ENCODE data around the gene CYP46A1. TPM values are rescaled to one million over a fixed set of nuclear protein-coding genes. Genes with fewer than 3 reads are reported as not detected.
A peak's percentile ranks its signal among the peaks of the same experiment; 100 is the strongest.

Gene CYP46A1
- total RNA-seq, 4 donors from 2014 or later, result 0.18 to 2.2 (median 0.45) TPM

DNA sequence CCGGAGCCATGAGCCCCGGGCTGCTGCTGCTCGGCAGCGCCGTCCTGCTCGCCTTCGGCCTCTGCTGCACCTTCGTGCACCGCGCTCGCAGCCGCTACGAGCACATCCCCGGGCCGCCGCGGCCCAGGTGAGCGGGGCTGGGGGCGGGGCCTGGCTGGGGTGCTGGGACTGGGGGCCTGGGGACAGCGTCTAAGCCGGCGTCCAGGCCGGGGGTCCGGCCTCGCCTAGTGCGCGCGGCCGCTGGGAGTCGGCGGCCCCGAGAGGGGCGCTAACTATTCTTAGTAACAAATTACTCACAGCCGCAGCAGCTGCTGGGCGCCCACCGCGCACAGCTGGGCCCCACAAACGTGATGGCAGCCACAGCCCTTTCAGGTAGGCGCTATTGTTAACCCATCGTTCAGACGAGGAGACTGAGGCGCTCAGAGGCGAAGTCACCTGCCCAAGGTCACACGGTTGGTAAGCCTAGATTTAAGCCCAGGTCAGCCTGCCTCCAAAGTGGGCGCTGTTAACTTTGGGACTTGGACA, 374 bp downstream of the CYP46A1 start:
- Histone ChIP-seq H3K27ac (peak overlapping the region; percentile 65 to 89 (median 83)), H3K27me3 (no peaks in the 10 kb centered on the region), H3K4me3 (peak overlapping the region; percentile 64 to 88 (median 72)), H3K4me1 (peaks cover 7 to 11% of the 10 kb centered on the region in 2 donors), H3K9me3 (no peaks in the 10 kb centered on the region), H3K36me3 (no peaks in the 10 kb centered on the region)
- intact Hi-C loops (cut with DNase I; ENCODE audit: low total_unique reads) (loop anchor here (1.0 to 5.0 kb wide), 3 partner anchors 53 to 203 kb away; partner anchors contain the start of genes CCDC85C and CCNK), in situ Hi-C loops (cut with MboI; ENCODE audit: low sequenced_read_pairs in 4 of 4) (loop anchor here in 1 of 4 donors (10.0 kb wide), 1 partner anchor 200 kb away; no protein-coding TSS in a partner anchor)
- ATAC-seq (no peak), DNase-seq (no peak)
- TF ChIP-seq POLR2A (IDR thresholded peaks at IDR 0.05), result no peak
- TF ChIP-seq, protein P1, sequence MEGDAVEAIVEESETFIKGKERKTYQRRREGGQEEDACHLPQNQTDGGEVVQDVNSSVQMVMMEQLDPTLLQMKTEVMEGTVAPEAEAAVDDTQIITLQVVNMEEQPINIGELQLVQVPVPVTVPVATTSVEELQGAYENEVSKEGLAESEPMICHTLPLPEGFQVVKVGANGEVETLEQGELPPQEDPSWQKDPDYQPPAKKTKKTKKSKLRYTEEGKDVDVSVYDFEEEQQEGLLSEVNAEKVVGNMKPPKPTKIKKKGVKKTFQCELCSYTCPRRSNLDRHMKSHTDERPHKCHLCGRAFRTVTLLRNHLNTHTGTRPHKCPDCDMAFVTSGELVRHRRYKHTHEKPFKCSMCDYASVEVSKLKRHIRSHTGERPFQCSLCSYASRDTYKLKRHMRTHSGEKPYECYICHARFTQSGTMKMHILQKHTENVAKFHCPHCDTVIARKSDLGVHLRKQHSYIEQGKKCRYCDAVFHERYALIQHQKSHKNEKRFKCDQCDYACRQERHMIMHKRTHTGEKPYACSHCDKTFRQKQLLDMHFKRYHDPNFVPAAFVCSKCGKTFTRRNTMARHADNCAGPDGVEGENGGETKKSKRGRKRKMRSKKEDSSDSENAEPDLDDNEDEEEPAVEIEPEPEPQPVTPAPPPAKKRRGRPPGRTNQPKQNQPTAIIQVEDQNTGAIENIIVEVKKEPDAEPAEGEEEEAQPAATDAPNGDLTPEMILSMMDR (IDR thresholded peaks at IDR 0.05 in 4 of 5, conservative IDR thresholded peaks at IDR 0.05 in 1 of 5), result no peak

DNA sequence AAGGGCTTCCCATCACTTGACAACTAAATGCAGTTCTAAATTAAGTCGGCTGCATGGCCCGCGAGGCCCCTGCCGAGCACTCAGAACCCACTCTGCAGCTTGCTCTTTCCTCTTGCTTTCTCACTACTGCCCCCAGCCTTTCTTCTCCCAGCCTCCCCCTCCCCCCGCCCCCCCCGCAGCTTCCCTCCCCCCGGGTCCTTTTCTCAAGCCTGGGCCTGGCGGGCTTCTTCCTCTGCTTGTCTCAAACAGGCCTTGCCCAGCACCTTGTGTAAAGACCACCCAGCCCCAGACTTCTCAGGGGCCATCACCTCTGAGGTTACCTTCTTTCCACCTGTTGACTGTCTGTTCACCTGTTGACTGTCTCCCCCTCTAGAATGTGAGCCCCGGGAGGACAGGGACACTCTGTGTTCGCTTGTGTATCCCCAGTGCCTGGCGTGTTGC, 1.1 kb downstream of the CYP46A1 start:
- Histone ChIP-seq H3K9me3 (no peaks in the 10 kb centered on the region), H3K27me3 (no peaks in the 10 kb centered on the region), H3K4me3 (no peak overlapping the region), H3K4me1 (peaks cover 7 to 11% of the 10 kb centered on the region in 2 donors), H3K36me3 (no peaks in the 10 kb centered on the region), H3K27ac (no peak overlapping the region)
- intact Hi-C loops (cut with DNase I; ENCODE audit: low total_unique reads) (no loop called here), in situ Hi-C loops (cut with MboI; ENCODE audit: low sequenced_read_pairs in 4 of 4) (loop anchor here in 1 of 4 donors (10.0 kb wide), 1 partner anchor 200 kb away; no protein-coding TSS in a partner anchor)
- DNase-seq (no peak), ATAC-seq (no peak)
- TF ChIP-seq, protein P1 (IDR thresholded peaks at IDR 0.05 in 4 of 5, conservative IDR thresholded peaks at IDR 0.05 in 1 of 5), result no peak
- TF ChIP-seq POLR2A (IDR thresholded peaks at IDR 0.05), result no peak

DNA sequence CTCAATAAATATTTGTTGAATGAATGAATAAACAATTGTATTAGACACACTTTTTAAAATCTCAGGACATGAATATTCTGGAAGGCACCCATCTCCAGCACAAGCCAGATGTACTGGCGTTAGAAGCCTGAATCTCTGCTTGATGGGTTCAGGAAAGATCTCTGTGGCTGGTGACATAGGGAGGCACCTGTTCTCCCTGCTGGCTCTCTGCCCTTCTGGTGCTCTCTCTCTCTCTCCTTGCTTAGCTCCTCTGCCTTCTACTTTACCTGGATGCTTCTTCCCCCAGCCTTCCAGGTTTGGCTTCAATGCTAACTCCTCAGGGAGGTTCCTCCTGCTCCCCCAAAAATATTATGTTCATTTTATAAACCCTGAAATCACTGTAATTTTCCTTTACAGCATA, 1.5 kb downstream of the CYP46A1 start:
- Histone ChIP-seq H3K4me1 (peaks cover 7 to 11% of the 10 kb centered on the region in 2 donors), H3K4me3 (no peak overlapping the region), H3K36me3 (no peaks in the 10 kb centered on the region), H3K27ac (no peak overlapping the region), H3K27me3 (no peaks in the 10 kb centered on the region), H3K9me3 (no peaks in the 10 kb centered on the region)
- ATAC-seq (no peak), DNase-seq (no peak)
- no peak for TF ChIP-seq POLR2A (IDR thresholded peaks at IDR 0.05)
- TF ChIP-seq, protein P1 (IDR thresholded peaks at IDR 0.05 in 4 of 5, conservative IDR thresholded peaks at IDR 0.05 in 1 of 5), result no peak
- intact Hi-C loops (cut with DNase I; ENCODE audit: low total_unique reads), result no loop called here
- in situ Hi-C loops (cut with MboI; ENCODE audit: low sequenced_read_pairs in 4 of 4), result loop anchor here in 1 of 4 donors (10.0 kb wide), 1 partner anchor 199 kb away; no protein-coding TSS in a partner anchor

DNA sequence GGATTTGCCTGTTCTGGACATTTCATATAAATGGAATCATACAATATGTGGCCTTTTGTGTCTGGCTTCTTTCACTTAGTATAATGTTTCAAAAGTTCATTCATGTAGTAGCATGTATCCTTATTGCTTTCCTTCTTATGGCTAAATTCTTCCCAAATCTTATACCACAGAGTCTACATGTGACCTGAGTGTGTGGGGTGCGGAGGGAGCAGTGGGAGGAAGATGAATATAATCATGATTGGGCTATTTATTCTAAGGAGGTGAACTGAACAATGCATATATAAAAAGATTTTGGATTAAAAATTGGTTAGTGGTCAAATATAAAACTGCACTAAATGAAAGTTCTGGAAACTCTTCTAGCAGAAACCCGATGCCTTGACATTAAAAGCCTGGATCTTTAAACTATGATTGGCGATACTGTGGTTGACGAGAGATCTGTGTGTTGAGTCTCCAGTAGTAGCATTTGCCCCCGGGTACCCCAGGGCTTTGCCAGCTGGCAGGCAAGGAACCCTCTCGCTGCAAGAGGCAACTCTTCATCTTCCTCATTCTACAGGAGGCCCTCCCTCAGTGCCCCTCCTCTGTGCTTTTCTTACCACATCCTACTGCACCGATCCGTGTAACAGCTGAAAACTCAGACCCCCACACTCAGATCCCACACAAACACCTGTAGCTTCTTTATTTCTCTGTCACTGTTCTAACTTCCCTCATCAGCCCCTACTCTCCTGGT, 2.6 kb downstream of the CYP46A1 start:
- no peak for ATAC-seq
- H3K4me1 ChIP-seq, result peaks cover 7 to 11% of the 10 kb centered on the region in 2 donors
- H3K36me3 ChIP-seq, result no peaks in the 10 kb centered on the region
- H3K4me3 ChIP-seq, result no peak overlapping the region
- in situ Hi-C loops (cut with MboI; ENCODE audit: low sequenced_read_pairs in 4 of 4), result loop anchor here in 1 of 4 donors (10.0 kb wide), 1 partner anchor 198 kb away; no protein-coding TSS in a partner anchor
- H3K27ac ChIP-seq, result no peak overlapping the region
- TF ChIP-seq POLR2A (IDR thresholded peaks at IDR 0.05), result no peak
- TF ChIP-seq, protein P1 (IDR thresholded peaks at IDR 0.05 in 4 of 5, conservative IDR thresholded peaks at IDR 0.05 in 1 of 5), result no peak
- DNase-seq, result no peak
- H3K27me3 ChIP-seq, result no peaks in the 10 kb centered on the region
- intact Hi-C loops (cut with DNase I; ENCODE audit: low total_unique reads), result no loop called here
- no peaks in the 10 kb centered on the region for H3K9me3 ChIP-seq
